Raji (cell line): ENCODE data around the gene MEP1B.

ENCODE experiments used
- POLR2A ChIP-seq: IDR thresholded peaks from 2 replicates; pipeline ENCODE4 v1.6.1; 2011; ENCODE audit warnings: low read depth, low read length, control low read depth; ENCODE audit not compliant: insufficient read depth

The MEP1B gene

DNA sequence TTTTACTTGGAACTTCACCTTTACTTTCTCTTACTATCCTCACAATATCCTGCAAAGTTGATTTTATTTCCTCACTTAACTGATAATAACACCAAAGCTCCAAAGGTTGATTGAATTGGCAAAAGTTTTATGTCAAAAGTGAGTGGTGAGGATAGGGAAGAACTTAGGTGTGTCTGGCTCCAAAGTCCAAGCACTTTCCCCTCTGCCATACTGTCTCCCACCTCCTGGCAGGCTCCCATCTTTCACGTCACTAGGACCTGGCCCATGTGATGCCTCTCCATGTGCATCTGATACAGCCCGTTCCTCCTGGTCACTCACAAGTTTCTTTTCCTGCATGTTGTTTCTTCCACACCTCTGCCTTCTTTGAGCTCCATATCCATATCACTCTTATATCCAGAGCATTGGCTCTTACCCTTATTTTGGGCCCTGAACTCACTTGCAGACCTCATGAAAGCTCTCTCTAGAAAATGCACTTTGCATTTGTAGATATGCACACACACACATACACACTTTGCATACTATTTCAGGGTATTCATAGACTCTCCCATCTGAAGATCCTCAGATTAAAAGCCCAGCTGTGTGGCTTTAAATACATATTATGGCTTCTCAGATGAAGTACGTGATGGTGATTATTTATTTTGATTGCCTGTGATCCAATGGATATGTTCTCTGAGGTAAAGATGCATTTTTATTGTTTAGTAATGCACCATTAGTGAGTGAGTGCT, 12.3 kb downstream of the MEP1B start:
- no peak for TF ChIP-seq POLR2A

DNA sequence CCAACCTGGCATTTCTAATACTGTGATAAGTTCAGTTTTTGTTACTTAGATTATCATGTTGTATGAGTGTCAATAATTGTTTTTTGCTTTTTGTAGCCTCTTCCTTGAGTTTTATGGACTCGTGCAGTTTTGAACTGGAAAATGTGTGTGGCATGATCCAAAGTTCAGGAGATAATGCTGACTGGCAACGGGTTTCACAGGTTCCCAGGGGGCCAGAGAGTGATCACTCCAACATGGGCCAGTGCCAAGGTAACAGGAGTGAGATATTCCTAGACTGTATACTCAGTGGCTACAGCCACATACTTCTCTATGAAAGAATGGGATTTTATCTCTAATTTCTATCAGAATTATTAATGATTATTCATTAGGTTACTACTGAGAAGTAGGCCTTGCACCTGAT, 18.2 kb downstream of the MEP1B start:
- no peak for TF ChIP-seq POLR2A

DNA sequence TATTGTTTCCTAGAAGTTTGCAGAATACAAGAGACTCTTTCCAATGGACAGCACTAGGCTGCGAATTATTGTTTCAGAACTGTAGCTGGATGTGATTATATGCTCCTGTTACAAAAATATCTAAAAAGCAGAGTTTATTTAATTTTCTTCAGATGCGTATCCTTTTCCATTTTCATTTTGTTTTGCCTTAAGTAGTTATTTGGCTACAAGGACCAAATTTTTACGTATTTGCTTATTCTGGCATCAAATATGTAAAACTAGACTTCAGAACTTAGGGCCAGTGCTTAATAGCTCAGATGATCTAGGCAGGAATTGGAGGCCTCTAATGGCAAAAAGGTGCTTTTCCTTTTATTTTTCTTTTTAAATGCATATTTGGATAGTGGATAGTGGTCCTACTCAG, 18.7 kb downstream of the MEP1B start:
- no peak for TF ChIP-seq POLR2A

DNA sequence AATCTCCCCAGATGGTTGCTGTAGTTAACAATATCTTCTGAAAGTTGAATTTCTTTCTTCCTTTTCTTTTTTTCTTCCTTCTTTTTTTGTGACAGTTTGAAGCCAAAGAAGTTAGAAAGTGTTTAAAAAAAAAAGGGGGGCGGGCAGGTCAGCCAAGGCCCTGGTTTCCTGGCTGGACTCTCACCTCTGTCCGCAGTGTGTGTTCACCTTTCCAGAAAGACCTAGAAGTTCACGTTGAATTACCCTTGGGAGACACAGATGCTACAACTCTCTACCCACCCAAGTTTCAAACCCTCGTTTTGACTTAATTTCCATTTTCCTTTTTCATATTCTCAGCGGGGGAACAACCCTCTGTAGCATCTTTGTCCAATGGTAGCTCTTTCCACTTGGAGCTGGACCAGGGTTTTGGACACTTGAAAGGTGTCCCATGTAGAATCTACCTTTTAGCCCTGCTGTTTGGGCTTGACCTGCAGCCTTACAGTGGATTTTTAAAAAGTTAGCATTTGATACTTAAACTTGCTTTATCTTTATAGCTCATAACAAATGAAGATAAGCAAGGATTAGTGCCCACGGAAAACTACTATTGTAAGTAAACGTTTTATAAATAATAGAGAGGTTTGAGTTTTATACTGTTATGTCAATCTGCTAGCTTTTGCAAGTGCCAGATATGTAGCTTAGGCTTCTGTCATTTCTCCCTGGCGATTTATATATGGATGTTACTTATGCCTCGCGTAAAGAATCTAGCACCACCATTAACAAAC, 20.0 kb downstream of the MEP1B start:
- no peak for TF ChIP-seq POLR2A

DNA sequence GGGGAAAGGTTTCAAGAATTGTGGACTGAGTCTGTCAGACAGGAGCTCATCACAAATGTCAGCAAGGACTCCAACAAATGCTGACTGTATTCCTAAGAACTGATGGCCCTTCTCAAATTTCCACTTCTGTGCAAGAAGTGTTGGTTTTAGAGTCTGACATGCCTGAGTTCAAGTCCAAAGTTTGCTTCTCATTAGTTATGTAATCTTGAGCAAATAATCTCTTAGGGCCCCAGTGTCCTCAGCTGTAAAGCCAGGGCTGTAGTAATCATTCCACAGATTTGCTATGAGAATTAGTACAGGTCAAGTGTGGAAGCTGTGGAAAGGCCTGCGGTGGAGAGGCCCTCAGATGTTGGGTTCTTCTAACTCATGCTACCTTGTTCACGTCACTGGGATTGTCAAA, 23.9 kb downstream of the MEP1B start:
- TF ChIP-seq POLR2A = no peak

DNA sequence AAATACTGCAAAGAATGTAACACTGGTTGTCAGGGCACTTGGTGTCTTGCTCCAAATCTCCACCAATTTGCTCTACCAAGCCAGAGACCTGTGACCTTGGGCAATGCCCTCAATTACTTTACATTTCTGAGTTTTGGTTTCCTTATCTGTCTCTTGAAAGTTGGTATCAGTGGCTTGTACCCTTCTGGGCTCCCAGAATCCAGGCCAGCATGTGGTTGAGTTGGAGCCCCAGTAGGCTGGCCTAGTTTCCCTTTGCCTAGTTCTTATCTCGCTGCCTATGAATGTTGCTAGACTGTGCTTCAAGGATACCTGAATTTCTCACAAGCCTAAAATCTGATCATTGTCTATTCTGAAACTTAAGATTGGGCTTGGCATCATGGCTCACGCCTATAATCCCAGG, 26.6 kb downstream of the MEP1B start:
- TF ChIP-seq POLR2A = no peak

DNA sequence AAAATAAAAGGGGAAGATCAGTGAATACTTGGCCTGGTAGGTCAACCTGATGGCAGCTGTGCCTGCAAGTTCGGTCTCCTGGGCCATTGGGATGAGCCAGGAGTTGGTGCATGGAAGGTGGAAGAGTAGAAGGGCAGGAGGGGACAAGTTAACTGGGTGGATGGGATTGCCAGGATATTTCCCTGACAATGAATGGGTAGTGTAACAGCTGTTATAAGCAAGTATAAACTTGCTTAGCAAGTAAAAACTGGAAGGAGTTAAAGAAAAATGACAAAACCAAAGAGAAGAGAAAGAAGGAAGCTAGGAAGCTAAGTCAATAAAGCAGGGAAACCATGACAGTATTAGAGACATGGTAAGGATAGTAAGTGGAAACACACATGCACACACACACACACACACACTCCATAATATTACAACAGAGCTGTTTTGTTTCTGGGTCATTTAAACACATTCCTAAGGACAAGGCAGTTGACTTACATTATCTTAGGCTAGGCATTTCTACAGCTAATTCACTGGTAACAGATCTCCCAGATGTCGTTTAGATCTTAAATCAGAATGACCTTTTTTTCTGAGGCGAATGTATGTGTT, 29.7 kb downstream of the MEP1B start:
- TF ChIP-seq POLR2A = no peak

DNA sequence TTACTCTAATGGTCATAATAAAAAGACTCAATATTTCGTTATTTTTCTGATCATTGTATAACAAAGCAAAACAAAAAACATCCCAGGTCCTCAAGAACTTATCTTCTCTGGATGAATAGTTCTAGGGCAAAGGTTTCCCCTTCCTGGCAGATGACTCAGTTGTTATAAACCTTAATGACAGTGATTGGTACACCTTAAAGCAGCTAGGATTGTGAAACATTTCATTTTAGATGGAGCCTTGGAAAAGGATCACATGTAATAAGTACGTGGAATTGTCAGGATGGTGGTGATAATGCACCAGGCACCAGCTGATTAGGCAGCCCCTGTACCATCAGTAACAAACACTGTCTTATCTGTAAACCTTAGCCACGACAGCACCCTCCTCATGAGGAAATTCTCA, 47.2 kb downstream of the MEP1B start:
- TF ChIP-seq POLR2A = no peak

DNA sequence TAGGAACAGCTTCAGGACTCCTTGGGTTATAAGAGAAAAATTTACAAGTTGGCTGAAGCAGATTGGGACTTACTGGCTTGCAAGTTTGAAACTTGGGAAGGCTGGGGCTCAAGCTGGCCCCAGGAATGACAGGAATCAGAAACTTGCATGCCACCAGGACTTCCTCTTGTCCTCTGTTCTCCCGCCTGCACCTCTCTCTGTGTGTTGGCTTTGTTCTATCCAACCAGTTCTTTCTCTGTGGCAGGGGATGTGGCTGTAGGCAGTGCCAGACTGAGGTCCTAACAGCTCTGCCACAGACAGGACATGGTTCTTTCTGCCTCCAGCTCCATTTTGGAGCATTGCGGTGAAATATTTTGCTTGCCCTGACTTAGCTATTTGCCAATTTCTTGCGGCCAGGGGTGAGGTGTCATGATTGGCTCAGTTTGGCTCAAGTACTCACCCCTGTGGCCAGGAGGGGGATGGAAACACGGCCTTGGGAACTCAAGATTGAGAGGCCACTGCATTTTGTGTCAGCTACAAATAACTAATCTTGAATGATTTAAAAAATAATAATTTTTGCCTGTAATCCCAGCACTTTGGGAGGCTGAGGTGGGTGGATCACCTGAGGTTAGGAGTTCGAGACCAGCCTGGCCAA, 48.9 kb downstream of the MEP1B start:
- no peak for TF ChIP-seq POLR2A

DNA sequence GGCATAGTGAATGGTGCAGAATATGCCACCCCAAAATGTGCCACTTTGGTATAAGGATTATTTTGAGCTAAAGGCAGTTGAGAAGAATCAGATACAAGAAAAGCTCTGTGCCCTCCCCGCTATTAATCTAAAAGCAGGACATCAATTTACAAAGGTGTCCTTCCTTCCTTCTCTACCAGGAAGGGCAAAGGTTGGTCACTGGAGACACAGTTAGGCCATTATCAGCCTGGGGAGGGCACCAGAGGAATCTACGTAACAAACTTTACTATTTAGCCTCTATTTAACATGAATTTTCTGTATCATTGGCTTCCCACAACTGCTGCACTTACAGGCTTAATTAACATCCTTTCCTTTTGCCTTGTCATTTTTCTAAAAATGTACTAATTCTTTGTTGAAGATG, 52.6 kb downstream of the MEP1B start:
- no peak for TF ChIP-seq POLR2A

DNA sequence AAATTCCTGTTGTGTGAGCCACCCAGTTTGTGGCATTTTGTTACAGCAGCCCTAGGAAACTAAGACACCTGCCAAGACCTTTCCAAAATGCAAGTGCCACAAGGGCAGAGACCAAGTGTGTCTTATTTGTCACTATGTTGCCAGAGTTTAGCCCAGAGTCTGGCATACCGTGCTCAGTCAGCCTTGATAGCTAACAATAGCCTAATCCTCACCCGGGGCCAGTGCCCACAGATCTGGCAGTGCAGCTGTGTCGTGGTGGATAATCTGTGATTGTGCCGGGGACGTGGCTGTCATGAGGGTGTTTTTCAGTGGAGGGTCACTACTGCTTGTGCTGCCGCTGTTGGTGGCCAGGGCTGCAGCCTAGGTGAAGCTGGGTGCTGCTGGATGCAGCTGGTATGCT, 53.5 kb downstream of the MEP1B start:
- no peak for TF ChIP-seq POLR2A

DNA sequence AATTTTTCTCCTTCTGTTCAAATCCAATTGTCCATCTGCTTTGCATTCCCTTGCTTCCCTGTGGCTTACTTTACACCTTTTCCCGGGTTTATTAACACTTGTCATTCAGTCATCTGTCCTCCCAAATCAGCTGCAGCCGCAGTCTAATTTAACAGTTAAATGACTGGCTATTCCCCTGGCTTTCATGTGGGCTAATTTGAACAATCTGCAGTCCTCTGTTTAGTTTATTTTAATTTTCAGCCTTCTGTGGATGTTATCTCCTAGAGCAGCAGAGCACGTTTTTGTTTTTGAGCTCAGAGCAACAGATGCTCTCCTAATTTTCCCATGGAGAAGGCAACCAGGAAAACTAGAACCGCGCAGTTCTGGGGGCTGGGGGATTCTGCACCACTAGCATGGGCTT, 55.0 kb downstream of the MEP1B start:
- no peak for TF ChIP-seq POLR2A

DNA sequence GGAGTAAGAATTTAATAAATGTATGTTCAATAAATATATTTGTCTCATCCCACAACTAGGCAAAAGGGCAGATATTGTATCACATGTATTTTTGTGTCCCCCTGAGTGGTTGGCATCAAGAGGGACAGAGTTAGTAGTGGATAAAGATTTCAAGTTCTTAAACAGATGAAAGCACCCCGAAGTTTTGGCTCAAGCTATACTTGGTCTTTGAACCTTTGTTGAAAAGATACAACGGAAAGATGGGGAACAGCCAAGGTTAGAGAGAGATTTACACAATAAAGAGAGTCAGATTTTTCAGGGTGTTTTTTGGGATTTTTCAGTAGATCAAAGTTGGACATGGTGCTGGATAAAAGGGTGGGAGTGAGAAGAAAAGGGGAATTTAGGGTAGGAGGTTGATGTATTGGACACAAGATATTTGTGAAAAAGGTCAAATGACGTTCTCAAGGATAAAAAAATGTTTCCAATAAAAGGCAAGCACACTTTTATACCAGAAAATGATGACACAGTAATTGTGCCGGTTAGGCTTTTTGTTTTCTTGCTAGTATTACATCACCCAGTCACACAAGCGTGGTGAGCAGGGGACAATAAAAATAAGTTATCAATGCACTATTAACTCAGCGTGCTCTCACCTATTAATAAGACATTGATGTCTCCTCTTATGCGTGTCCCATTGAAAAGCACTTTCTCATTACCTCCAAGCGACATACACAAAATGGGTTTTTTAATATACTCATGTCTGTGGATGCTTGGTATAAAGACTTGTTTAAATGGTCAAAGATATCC, 59.5 kb downstream of the MEP1B start:
- no peak for TF ChIP-seq POLR2A

DNA sequence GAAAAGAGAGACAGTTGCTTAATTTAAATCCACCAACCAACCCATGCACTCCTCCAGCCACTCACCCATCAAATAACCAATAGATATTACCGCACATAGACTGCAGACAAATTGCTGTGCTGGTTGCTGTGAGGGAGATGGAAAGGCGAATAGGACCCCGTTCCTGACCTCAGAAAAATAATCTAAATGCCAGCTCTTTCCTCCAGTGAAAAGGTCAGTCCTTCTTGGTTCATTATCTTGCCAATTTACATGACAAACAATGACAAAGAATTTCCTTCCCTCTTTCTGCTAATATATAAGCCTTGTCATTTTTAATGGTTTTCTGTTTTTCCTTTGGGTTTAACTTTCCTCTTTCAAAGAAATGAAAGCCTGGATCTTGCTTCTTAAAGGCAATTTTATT, 61.6 kb downstream of the MEP1B start:
- no peak for TF ChIP-seq POLR2A
